Stimulated activated CD4-positive, alpha-beta T cell treated with anti-CD3 and anti-CD28 coated beads, Interleukin-2, amount 100 ng/mL, for 4 hours (primary cell): ENCODE measurements around the gene CES2.
"Not testable (repeated sequence)": the region's sequence is repeated elsewhere in the genome, so short reads cannot be mapped to it uniquely, and the experiment has no call there.

Experiments
- DNase-seq: peaks from one replicate; pipeline ENCODE4 v3.0.0-alpha.2; 2020; ENCODE audit warnings: low read depth

The CES2 gene, protein sequence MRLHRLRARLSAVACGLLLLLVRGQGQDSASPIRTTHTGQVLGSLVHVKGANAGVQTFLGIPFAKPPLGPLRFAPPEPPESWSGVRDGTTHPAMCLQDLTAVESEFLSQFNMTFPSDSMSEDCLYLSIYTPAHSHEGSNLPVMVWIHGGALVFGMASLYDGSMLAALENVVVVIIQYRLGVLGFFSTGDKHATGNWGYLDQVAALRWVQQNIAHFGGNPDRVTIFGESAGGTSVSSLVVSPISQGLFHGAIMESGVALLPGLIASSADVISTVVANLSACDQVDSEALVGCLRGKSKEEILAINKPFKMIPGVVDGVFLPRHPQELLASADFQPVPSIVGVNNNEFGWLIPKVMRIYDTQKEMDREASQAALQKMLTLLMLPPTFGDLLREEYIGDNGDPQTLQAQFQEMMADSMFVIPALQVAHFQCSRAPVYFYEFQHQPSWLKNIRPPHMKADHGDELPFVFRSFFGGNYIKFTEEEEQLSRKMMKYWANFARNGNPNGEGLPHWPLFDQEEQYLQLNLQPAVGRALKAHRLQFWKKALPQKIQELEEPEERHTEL

GRCh38 chr16:66935314-66936011 lies at the start of gene CES2:
TSS of gene CES2 (plus strand) at chr16:66935516. CDS start at chr16:66935636, 120 bp downstream.
- no peak for DNase-seq

- DNase-seq, result no peak
These were observed 49.0 kb upstream of the CES2 start for GRCh38 chr16:66886321-66886720.

- DNase-seq, result no peak
These were observed 48.4 kb upstream of the CES2 start for GRCh38 chr16:66886914-66887313.

DNA sequence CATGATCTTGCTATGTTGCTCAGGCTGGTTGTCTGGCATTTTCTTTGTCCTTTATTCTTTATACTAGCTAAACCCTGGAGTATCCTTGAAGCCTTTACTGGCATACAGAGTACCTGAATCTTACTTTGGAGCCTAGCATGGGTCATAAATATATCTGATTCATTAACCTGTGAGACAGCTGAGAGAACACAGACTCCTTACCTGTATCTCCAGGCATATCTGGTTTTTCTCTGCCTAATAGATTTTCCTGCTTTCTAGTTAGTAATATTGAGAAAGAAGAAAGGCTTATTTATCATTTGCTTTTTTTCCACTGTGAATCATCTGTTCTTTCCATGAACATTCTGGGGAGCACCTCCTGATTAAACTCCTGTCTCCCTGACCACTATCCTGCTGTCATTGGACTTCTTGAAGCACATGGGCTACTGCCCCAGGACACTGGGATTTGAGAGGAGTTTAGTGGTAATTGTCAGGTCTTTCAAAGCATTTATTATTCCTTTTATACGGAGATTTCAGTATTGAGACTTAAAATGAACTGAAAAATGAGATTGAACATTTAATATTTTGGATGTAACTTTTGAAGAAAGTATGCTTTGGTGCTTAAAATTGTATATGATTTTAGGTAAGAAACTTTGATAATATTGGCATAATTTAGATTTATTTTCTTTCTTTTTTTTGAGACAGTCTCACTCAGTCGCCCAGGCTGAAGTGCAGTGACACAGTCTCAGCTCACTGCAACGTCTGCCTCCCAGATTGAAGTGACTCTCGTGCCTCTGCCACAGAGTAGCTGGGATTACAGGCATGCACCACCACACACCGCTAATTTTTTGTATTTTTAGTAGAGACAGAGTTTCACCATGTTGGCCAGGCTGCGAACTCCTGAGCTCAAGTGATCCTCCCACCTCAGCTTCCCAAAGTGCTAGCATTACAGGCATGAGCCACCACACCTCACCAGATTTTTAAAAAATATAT lies 46.4 kb upstream of the CES2 start:
- DNase-seq, result no peak

GRCh38 chr16:66889622-66890021 lies 45.7 kb upstream of the CES2 start:
- DNase-seq, result no peak

GRCh38 chr16:66890799-66891198 lies 44.5 kb upstream of the CES2 start:
- DNase-seq, result no peak

GRCh38 chr16:66891360-66891759 lies 44.0 kb upstream of the CES2 start:
- no peak for DNase-seq

- no peak for DNase-seq
These were observed 43.5 kb upstream of the CES2 start for GRCh38 chr16:66891797-66892196.

GRCh38 chr16:66894055-66894454 lies 41.3 kb upstream of the CES2 start:
- DNase-seq, result no peak

GRCh38 chr16:66894948-66895688 lies 40.2 kb upstream of the CES2 start:
- DNase-seq, result peak; percentile 54

DNA sequence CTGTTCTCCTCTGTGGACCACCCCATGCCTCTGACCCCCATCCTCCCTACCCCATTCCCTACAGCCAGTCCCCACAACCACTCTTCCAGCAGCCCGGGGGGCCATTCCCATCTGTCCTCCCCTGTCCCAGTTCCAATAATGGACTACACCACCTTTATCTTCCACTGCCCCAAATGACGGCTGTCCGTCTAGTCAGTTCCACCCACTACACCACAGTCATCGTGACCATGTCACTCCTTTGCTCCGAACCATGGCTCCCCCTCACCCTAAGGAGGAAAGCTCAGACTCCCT lies 39.7 kb upstream of the CES2 start:
- DNase-seq, result no peak

DNA sequence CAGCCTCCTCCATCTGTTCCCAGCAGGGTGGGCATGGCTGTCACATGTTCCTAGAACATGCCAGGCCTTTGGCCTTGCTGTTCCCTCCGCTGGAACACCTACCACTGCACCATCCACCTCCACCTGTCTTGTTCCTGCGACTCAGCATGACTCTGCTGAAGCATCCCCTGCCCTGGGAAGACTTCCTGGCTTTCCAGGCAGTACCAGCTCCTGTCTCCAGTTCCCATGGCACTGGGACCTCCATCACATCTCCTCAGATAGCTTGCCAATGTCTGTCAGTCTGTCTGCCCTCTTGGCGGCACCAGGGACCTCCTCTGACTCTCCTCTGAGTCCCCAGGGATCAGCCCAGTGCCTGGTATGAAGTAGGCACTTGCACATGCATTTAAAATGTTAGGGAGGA lies 39.3 kb upstream of the CES2 start:
- DNase-seq, result no peak

- not testable (repeated sequence) for DNase-seq
These were observed 38.6 kb upstream of the CES2 start for GRCh38 chr16:66896682-66897081.

DNA sequence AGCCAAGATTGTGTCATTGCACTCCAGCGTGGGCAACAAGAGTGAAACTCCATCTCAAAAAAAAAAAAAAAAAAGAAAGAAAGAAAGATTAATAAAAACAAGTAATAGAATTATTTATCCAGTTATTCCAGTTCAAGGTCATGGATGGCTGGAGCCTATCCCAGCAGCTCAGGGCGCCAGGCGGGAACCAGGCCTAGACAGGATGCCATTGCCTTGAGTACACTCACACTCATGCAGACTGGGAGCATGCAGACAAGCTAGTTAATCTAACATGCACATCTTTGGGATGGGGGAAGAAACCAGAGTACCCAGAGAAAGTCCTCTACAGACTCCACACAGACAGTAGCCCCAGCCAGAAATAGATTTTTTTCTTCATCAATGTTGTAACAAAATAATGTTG lies 37.1 kb upstream of the CES2 start:
- no peak for DNase-seq

- no peak for DNase-seq
These were observed 36.4 kb upstream of the CES2 start for GRCh38 chr16:66898933-66899309.

DNA sequence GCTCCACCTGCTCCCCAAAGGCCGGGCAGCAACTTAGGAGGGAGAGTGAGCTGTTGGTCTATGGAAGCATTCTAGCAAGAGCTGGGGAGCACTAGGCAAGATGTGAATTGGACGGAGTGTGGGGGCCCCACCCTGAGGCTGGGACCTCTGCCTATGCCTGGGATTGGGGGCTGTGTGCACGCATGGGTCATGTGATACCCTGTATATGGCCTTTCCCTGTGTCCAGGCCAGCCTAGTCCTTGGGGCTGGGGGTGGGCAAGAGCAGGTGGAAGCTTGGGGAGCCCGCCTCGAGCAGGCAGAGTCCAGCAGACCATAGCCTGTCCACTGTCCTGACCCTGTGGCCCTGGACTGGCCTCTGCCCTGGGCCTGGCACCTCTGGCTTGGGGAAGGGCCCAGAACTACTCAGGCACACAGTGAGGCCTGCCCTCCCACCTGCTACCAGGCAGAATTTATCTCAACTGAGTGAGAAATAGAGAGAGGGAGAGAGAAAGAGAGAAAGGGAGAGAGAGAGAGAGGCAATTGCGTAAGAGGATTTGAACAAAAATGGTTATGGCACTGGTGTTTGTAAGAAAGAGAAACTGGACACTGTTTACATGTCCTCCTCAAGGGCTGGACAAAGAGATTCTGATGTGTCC lies 35.9 kb upstream of the CES2 start:
- DNase-seq, result no peak

DNA sequence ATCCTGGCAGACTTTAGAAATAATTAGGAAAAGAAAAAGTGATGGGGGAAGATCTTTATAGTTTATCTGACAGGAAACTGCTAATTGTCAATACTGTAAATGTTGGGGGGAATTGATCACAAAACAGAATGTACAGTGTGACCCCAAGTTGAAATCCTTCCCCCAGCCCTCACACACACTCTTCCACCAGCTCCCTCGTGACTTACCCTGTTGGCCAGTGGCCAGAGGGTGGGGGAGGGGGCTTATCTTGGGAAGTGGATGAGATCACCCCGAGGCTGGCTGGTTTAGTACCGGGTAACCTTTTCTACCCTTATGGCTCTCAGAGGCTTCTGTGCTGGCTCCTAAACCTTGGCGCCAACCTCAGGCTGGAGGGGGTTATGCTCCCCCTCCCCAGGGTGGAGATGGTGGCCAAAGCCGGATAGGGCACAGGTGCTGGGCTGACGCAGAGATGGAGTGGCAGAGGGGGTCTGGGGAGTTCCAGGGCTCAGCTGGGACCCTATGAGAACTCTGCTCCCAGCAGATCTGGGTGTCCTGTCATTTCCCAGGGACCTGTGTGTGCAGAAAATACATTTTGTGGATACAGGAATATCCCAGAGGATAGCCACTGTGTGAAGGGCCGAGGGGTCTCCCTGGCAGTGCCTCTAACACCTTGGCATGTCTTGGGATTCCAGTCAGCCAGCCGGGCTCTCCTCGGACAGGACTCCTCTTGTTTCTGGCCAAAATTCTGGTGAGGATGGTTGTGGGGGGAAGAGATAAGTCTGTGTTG lies 35.2 kb upstream of the CES2 start:
- no peak for DNase-seq

DNA sequence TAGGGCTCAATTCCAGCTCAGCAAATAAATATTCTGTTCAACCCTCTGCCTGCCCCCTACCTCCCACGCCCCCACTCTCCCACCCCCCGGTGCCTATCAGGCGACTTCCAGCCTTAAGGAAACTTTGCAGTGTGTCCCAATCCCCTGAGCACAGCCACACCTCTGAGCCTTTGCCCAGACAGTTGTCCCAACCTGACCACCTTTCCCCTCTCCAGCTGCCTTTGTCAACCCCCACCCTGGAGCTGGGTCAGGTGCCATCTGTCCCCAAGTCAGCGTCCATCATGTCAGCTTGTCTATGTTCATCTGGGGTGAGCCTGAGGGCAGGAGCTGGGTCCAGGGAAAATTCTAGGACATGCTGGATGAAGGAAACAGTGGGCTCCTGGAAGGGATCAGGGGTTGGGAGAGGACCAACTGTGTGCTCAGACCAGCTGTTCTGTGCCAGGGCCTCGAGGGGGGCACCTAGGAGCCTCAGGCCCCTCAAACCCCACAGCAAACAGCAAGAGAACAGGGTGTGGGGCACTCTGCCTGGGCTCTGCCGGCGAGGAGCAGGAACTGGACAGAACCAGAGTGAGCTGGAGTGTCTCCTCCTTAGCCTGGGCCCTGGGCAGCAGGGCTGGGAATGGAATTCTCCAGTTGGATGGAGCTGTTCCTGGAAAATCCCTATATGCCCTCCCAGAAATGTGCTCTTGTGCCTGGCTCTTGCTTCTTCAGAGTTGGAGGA lies 34.4 kb upstream of the CES2 start:
- DNase-seq, result no peak

DNA sequence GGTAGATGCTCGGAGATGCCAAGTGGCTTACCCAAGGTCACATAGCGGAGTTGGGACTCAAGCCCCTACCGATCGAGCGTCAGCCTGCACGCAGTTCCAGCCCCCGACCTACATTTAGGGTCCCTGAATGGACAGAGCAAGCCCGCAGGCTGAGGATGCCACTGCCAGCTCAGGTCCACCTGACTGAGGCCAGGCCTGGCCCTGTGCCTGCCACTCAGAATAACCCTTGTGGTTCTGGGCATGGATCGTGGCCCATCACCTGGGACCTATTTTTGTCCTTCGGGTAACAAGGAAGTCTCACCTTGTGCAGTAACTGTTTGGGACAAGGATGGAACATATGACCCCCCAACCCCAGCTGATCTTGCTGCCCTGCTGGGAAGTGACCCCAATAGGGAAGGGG lies 33.7 kb upstream of the CES2 start:
- no peak for DNase-seq
